SK-N-SH treated with all-trans-retinoic acid at 6 μM for 48 hours (cell line): ENCODE results near the gene ARID1B.

Source experiments
- ATAC-seq: fragments of 200-7000 bp; cut with Tn5 transposase; 3 replicates; pipeline ENCODE4 v1.9.1; 2020; ENCODE audit warnings: mild to moderate bottlenecking, moderate library complexity
- BACH2 ChIP-seq: fragments of 250-450 bp; sonication (Bioruptor Pico); IDR thresholded peaks from 2 replicates; pipeline ENCODE4 v1.9.0; 2021; ENCODE audit warnings: mild to moderate bottlenecking, borderline replicate concordance
- CREB5 ChIP-seq: fragments of 250-450 bp; sonication (Bioruptor Pico); IDR thresholded peaks from 2 replicates; pipeline ENCODE4 v1.5.1; 2020; ENCODE audit warnings: low read depth, mild to moderate bottlenecking, moderate library complexity
- CSDC2 ChIP-seq: fragments of 250-450 bp; sonication (Bioruptor Pico); IDR thresholded peaks from 2 replicates; pipeline ENCODE4 v1.5.0; 2020; ENCODE audit warnings: mild to moderate bottlenecking, moderate library complexity
- CSRNP3 ChIP-seq: fragments of 250-450 bp; sonication (Bioruptor Pico); IDR thresholded peaks from 2 replicates; pipeline ENCODE4 v1.5.1; 2021; ENCODE audit warnings: mild to moderate bottlenecking, moderate library complexity
- ESRRG ChIP-seq: fragments of 250-450 bp; sonication (Bioruptor Pico); IDR thresholded peaks from 2 replicates; pipeline ENCODE4 v1.6.1; 2021; ENCODE audit warnings: mild to moderate bottlenecking
- GLIS3 ChIP-seq: fragments of 250-450 bp; sonication (Bioruptor Pico); IDR thresholded peaks from 2 replicates; pipeline ENCODE4 v1.5.0; 2020; ENCODE audit warnings: mild to moderate bottlenecking, moderate library complexity
- POU6F1 ChIP-seq: fragments of 250-450 bp; sonication (Bioruptor Pico); IDR thresholded peaks from 2 replicates; pipeline ENCODE4 v1.8.0; 2021; ENCODE audit warnings: low read depth, mild to moderate bottlenecking, moderate library complexity, borderline replicate concordance
- PPARA ChIP-seq: fragments of 250-450 bp; sonication (Bioruptor Pico); IDR thresholded peaks from 2 replicates; pipeline ENCODE4 v1.5.0; 2020; ENCODE audit warnings: mild to moderate bottlenecking, borderline replicate concordance
- RARB ChIP-seq: fragments of 250-450 bp; sonication (Bioruptor Pico); IDR thresholded peaks from 2 replicates; pipeline ENCODE4 v1.8.0; 2021; ENCODE audit warnings: mild to moderate bottlenecking, moderate library complexity
- SNAI2 ChIP-seq: fragments of 250-450 bp; sonication (Bioruptor Pico); IDR thresholded peaks from 2 replicates; pipeline ENCODE4 v1.5.0; 2020; ENCODE audit warnings: mild to moderate bottlenecking, moderate library complexity
- TCF4 ChIP-seq: fragments of 250-450 bp; sonication (Bioruptor Pico); IDR thresholded peaks from 2 replicates; pipeline ENCODE4 v1.8.0; 2021; ENCODE audit warnings: mild to moderate bottlenecking, moderate library complexity, borderline replicate concordance
- TOX ChIP-seq: fragments of 250-450 bp; sonication (Bioruptor Pico); IDR thresholded peaks from 2 replicates; pipeline ENCODE4 v1.8.0; 2021; ENCODE audit warnings: mild to moderate bottlenecking, moderate library complexity, borderline replicate concordance
- TSHZ2 ChIP-seq: fragments of 250-450 bp; sonication (Bioruptor Pico); IDR thresholded peaks from 2 replicates; pipeline ENCODE4 v1.5.0; 2020; ENCODE audit warnings: mild to moderate bottlenecking, moderate library complexity
- ZC3H10 ChIP-seq: fragments of 250-450 bp; sonication (Bioruptor Pico); IDR thresholded peaks from 2 replicates; pipeline ENCODE4 v1.5.1; 2021; ENCODE audit warnings: mild to moderate bottlenecking, moderate library complexity
- ZFP3 ChIP-seq: fragments of 250-450 bp; sonication (Bioruptor Pico); IDR thresholded peaks from 2 replicates; pipeline ENCODE4 v1.5.0; 2020; ENCODE audit warnings: mild to moderate bottlenecking, moderate library complexity
- ZFP30 ChIP-seq: fragments of 450-650 bp; formaldehyde crosslinking; IDR thresholded peaks from 2 replicates; pipeline ENCODE4 v1.5.0; 2022; ENCODE audit warnings: mild to moderate bottlenecking, moderate library complexity
- ZNF70 ChIP-seq: fragments of 450-650 bp; formaldehyde crosslinking; IDR thresholded peaks from 2 replicates; pipeline ENCODE4 v1.5.0; 2020; ENCODE audit warnings: mild to moderate bottlenecking, moderate library complexity

ARID1B gene

GRCh38 chr6:156816505-156816904 lies 39.3 kb downstream of the ARID1B start:
- no peak for ATAC-seq

GRCh38 chr6:156820089-156820798 lies 43.1 kb downstream of the ARID1B start:
- no peak for ATAC-seq
- no peak for TF ChIP-seq RARB (CRISPR knock-in tag)
- TF ChIP-seq TCF4 (CRISPR knock-in tag) = no peak
- TF ChIP-seq ZC3H10 (CRISPR knock-in tag) = no peak
- no peak for TF ChIP-seq POU6F1 (CRISPR knock-in tag)
- no peak for TF ChIP-seq PPARA (CRISPR knock-in tag)
- no peak for TF ChIP-seq ZNF70
- no peak for TF ChIP-seq TSHZ2 (CRISPR knock-in tag)
- TF ChIP-seq TOX (CRISPR knock-in tag) = no peak
- TF ChIP-seq ZFP3 = no peak
- TF ChIP-seq ZFP30 (CRISPR knock-in tag) = no peak

More at GRCh38 chr6:156816505-156816904, 39.3 kb downstream of the ARID1B start:
- no peak for TF ChIP-seq GLIS3
- no peak for TF ChIP-seq CSDC2 (CRISPR knock-in tag)
- no peak for TF ChIP-seq POU6F1 (CRISPR knock-in tag)
- no peak for TF ChIP-seq CSRNP3 (CRISPR knock-in tag)
- TF ChIP-seq SNAI2 = no peak
- no peak for TF ChIP-seq ESRRG
- TF ChIP-seq PPARA (CRISPR knock-in tag) = no peak
- TF ChIP-seq RARB (CRISPR knock-in tag) = no peak
- TF ChIP-seq ZC3H10 (CRISPR knock-in tag) = no peak
- TF ChIP-seq TSHZ2 (CRISPR knock-in tag) = no peak
- TF ChIP-seq TCF4 (CRISPR knock-in tag) = no peak
- TF ChIP-seq ZFP30 (CRISPR knock-in tag) = no peak
- no peak for TF ChIP-seq CREB5 (CRISPR knock-in tag)
- no peak for TF ChIP-seq BACH2
